ENCODE data around the gene NFE2L2.

The NFE2L2 gene

DNA sequence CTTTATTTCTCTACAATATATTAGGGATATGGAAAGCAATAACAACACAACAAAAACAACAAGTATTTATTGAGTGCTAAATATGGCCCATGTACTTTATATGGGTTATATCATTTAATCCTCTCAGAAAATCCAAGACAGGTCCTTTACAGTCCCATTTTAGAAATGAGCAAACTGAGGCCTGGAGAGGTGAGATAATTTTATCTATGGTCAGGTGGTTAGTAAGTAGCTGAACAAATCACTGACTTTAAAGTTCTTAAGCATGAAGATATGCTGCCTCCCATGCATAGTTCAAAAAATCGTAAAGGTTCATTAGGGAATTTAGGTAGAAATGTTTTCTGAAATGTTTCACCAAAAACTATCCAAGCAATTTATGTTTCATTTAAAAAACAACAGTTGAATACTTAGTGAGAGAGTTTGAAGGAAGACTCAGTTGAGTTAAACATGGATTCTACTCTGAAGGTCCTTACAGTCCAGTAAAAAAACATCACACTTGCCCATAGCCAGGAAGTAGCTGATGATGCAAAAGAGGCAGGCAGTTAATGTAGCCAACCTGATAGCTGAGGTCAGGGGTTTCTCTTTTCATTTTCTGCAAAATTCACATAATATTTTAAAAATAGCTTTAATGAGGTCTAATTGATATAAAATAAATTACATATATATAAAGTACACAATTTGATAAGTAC is 7.6 kb upstream of the NFE2L2 start:
- no peak overlapping the region for H3K27ac ChIP-seq (ENCODE audit: low read length)
- H2AFZ ChIP-seq (ENCODE audit: low read length), result no peak overlapping the region
- TF ChIP-seq, protein P1, sequence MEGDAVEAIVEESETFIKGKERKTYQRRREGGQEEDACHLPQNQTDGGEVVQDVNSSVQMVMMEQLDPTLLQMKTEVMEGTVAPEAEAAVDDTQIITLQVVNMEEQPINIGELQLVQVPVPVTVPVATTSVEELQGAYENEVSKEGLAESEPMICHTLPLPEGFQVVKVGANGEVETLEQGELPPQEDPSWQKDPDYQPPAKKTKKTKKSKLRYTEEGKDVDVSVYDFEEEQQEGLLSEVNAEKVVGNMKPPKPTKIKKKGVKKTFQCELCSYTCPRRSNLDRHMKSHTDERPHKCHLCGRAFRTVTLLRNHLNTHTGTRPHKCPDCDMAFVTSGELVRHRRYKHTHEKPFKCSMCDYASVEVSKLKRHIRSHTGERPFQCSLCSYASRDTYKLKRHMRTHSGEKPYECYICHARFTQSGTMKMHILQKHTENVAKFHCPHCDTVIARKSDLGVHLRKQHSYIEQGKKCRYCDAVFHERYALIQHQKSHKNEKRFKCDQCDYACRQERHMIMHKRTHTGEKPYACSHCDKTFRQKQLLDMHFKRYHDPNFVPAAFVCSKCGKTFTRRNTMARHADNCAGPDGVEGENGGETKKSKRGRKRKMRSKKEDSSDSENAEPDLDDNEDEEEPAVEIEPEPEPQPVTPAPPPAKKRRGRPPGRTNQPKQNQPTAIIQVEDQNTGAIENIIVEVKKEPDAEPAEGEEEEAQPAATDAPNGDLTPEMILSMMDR (IDR thresholded peaks at IDR 0.05; ENCODE audit: low read length), result no peak
- no peak for TF ChIP-seq EZH2phosphoT487 (IDR thresholded peaks at IDR 0.05; ENCODE audit: low read length)
- TF ChIP-seq EZH2 (optimal IDR thresholded peaks at IDR 0.05; ENCODE audit: low read depth, low read length), result no peak
- H3K79me2 ChIP-seq (ENCODE audit: low read length), result no peaks in the 10 kb centered on the region
- no peaks in the 10 kb centered on the region for H3K27me3 ChIP-seq (replicated peaks; ENCODE audit: insufficient read depth, low read length)
- peak; percentile 26 for DNase-seq
- no peaks in the 10 kb centered on the region for H3K9me3 ChIP-seq (replicated peaks; ENCODE audit: insufficient read depth, low read length)
- no peak overlapping the region for H3K4me3 ChIP-seq (ENCODE audit: low read length)
- H4K20me1 ChIP-seq (ENCODE audit: insufficient read depth, low read length), result no peaks in the 10 kb centered on the region
- no peaks in the 10 kb centered on the region for H3K36me3 ChIP-seq (replicated peaks; ENCODE audit: insufficient read depth, low read length)
- no peaks in the 10 kb centered on the region for H3F3A ChIP-seq (ENCODE audit: insufficient read depth, low read length)
- H3K4me1 ChIP-seq (ENCODE audit: low read length), result peaks cover 11% of the 10 kb centered on the region
- no peak overlapping the region for H3K9ac ChIP-seq (ENCODE audit: low read length)
- H3K9me2 ChIP-seq (replicated peaks; ENCODE audit: insufficient read depth, low read length), result no peaks in the 10 kb centered on the region
- no peak overlapping the region for H3K4me2 ChIP-seq (ENCODE audit: low read depth, low read length)

DNA sequence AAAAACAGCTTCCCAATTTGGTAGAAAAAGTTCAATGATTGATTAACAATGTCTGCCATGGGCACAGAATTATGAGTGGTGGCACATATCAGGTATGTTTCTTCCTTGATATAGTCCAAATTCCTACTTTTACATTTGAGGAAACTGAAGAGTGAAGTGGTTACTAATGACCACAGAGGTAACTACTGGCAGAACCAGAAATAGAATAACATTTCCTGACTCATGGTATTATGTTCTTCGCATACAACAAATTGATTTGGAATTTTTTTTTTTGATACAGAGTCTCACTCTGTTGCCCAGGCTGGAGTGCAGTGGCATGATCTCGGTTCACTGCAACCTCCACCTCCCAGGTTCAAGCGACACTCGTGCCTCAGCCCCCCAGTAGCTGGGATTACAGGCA is 6.0 kb upstream of the NFE2L2 start:
- Histone ChIP-seq H3F3A (ENCODE audit: insufficient read depth, low read length) (peaks cover 11% of the 10 kb centered on the region), H3K4me2 (ENCODE audit: low read depth, low read length) (no peak overlapping the region), H3K9ac (ENCODE audit: low read length) (no peak overlapping the region), H3K27me3 (replicated peaks; ENCODE audit: insufficient read depth, low read length) (no peaks in the 10 kb centered on the region), H3K4me1 (ENCODE audit: low read length) (peaks cover 22% of the 10 kb centered on the region), H3K9me2 (replicated peaks; ENCODE audit: insufficient read depth, low read length) (no peaks in the 10 kb centered on the region), H3K79me2 (ENCODE audit: low read length) (no peaks in the 10 kb centered on the region), H3K4me3 (ENCODE audit: low read length) (no peak overlapping the region), H3K27ac (ENCODE audit: low read length) (no peak overlapping the region), H2AFZ (ENCODE audit: low read length) (no peak overlapping the region), H4K20me1 (ENCODE audit: insufficient read depth, low read length) (no peaks in the 10 kb centered on the region), H3K36me3 (replicated peaks; ENCODE audit: insufficient read depth, low read length) (no peaks in the 10 kb centered on the region), H3K9me3 (replicated peaks; ENCODE audit: insufficient read depth, low read length) (no peaks in the 10 kb centered on the region)
- DNase-seq, result no peak
- TF ChIP-seq, protein P1 (IDR thresholded peaks at IDR 0.05; ENCODE audit: low read length), result no peak
- TF ChIP-seq EZH2phosphoT487 (IDR thresholded peaks at IDR 0.05; ENCODE audit: low read length) (no peak), EZH2 (optimal IDR thresholded peaks at IDR 0.05; ENCODE audit: low read depth, low read length) (no peak)

DNA sequence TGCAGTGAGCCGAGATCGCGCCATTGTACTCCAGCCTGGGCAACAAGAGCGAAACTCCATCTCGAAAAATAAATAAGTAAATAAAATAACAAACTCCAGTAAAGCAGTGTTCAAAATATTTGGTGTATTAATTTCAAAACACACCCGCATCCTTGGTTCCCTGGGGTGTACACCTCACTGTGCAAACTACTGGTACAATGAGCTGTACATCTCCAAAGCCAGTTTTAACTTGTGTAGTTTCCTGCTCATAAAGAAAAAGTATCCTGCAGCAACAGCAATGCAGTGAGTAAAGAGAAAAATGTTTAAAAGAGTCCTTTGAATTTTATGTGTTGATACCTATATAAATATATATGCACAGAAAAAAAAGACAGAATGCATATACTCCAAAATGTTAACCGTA is 4.4 kb upstream of the NFE2L2 start:
- H3F3A ChIP-seq (ENCODE audit: insufficient read depth, low read length), result peaks cover 24% of the 10 kb centered on the region
- H2AFZ ChIP-seq (ENCODE audit: low read length), result no peak overlapping the region
- no peaks in the 10 kb centered on the region for H3K36me3 ChIP-seq (replicated peaks; ENCODE audit: insufficient read depth, low read length)
- H3K9me3 ChIP-seq (replicated peaks; ENCODE audit: insufficient read depth, low read length), result no peaks in the 10 kb centered on the region
- no peaks in the 10 kb centered on the region for H3K9me2 ChIP-seq (replicated peaks; ENCODE audit: insufficient read depth, low read length)
- H3K27ac ChIP-seq (ENCODE audit: low read length), result no peak overlapping the region
- H3K4me3 ChIP-seq (ENCODE audit: low read length), result no peak overlapping the region
- DNase-seq, result no peak
- H4K20me1 ChIP-seq (ENCODE audit: insufficient read depth, low read length), result no peaks in the 10 kb centered on the region
- peaks cover 22% of the 10 kb centered on the region for H3K4me1 ChIP-seq (ENCODE audit: low read length)
- H3K4me2 ChIP-seq (ENCODE audit: low read depth, low read length), result no peak overlapping the region
- TF ChIP-seq EZH2phosphoT487 (IDR thresholded peaks at IDR 0.05; ENCODE audit: low read length) (no peak), EZH2 (optimal IDR thresholded peaks at IDR 0.05; ENCODE audit: low read depth, low read length) (no peak)
- TF ChIP-seq, protein P1 (IDR thresholded peaks at IDR 0.05; ENCODE audit: low read length), result no peak
- H3K9ac ChIP-seq (ENCODE audit: low read length), result no peak overlapping the region
- peaks cover 5% of the 10 kb centered on the region for H3K79me2 ChIP-seq (ENCODE audit: low read length)
- no peaks in the 10 kb centered on the region for H3K27me3 ChIP-seq (replicated peaks; ENCODE audit: insufficient read depth, low read length)

All from MM.1S (cell line).